Ecto neural progenitor cell (in vitro differentiated cells): ENCODE data around the gene COL27A1.
"Not testable (repeated sequence)": the region's sequence is repeated elsewhere in the genome, so short reads cannot be mapped to it uniquely, and the experiment has no call there.

Experiments used
- DNase-seq: peaks from one replicate; pipeline ENCODE4 v3.0.0-alpha.2; 2018; ENCODE audit warnings: low spot score

Gene COL27A1

GRCh38 chr9:114184071-114184470 is 28.7 kb downstream of the COL27A1 start:
- DNase-seq, result no peak

- no peak for DNase-seq
Measured at GRCh38 chr9:114184866-114185265, 29.5 kb downstream of the COL27A1 start.

GRCh38 chr9:114185570-114186490 is 30.5 kb downstream of the COL27A1 start:
- no peak for DNase-seq

- DNase-seq, result no peak
Measured at GRCh38 chr9:114186605-114187289, 31.4 kb downstream of the COL27A1 start.

GRCh38 chr9:114187827-114188226 is 32.5 kb downstream of the COL27A1 start:
- no peak for DNase-seq

GRCh38 chr9:114189823-114190562 is 34.7 kb downstream of the COL27A1 start:
- DNase-seq, result no peak

- no peak for DNase-seq
Measured at GRCh38 chr9:114190563-114190905, 35.2 kb downstream of the COL27A1 start.

GRCh38 chr9:114191402-114191801 is 36.1 kb downstream of the COL27A1 start:
- not testable (repeated sequence) for DNase-seq

- no peak for DNase-seq
Measured at GRCh38 chr9:114192539-114192938, 37.2 kb downstream of the COL27A1 start.

- DNase-seq, result no peak
Measured at GRCh38 chr9:114193090-114193489, 37.8 kb downstream of the COL27A1 start.

- no peak for DNase-seq
Measured at GRCh38 chr9:114196117-114196516, 40.8 kb downstream of the COL27A1 start.

GRCh38 chr9:114196979-114197622 is 41.8 kb downstream of the COL27A1 start:
- DNase-seq, result no peak

GRCh38 chr9:114198249-114199040 is 43.1 kb downstream of the COL27A1 start:
- no peak for DNase-seq

GRCh38 chr9:114200721-114201300 is 45.5 kb downstream of the COL27A1 start:
- DNase-seq, result no peak

GRCh38 chr9:114202396-114202795 is 47.1 kb downstream of the COL27A1 start:
- DNase-seq, result no peak

GRCh38 chr9:114202849-114203248 is 47.5 kb downstream of the COL27A1 start:
- no peak for DNase-seq

- no peak for DNase-seq
Measured at GRCh38 chr9:114203410-114204140, 48.2 kb downstream of the COL27A1 start.

GRCh38 chr9:114204265-114204664 is 48.9 kb downstream of the COL27A1 start:
- no peak for DNase-seq

GRCh38 chr9:114205171-114206015 is 50.1 kb downstream of the COL27A1 start:
- no peak for DNase-seq
